Astrocyte of the cerebellum (primary cell): ENCODE data around the gene OPA1.

Source experiments
- DNase-seq: peaks from one replicate; pipeline ENCODE4 v3.0.0-alpha.2; 2011; ENCODE audit warnings: low read depth
- H3K4me3 ChIP-seq: 2 replicates; pipeline ENCODE4 v1.5.1; 2011; ENCODE audit warnings: mild to moderate bottlenecking, low read depth, low read length, moderate library complexity
- in situ Hi-C: cut with HindIII; loops from 2 replicates; pipeline ENCODE4 v1.10.0; 2017; ENCODE audit warnings: low sequenced_read_pairs
- TF ChIP-seq, protein P1 (sequence below): IDR thresholded peaks from 2 replicates; pipeline ENCODE4 v1.5.1; 2012; ENCODE audit warnings: low read length, low read depth, moderate library complexity, mild to moderate bottlenecking; ENCODE audit errors: missing control alignments

OPA1 gene

DNA sequence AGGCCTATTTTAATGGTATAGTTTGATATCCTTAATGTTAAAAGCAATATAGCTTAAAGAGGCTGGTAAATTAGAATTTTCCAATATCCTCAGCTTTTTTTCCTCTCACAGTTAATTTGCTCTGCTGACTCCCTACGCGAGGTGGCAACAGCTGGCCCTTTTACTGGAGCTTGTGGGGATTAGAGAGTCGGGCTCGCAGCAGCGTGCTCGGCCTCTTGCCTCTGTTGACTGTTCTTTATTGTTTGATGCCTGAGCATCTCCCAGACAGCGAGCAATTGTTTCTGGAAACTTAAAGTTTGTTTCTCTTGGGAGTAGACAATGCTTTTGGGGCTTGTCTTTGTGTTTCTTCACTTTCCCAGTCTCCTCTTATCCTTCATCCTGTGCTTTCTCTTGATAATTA lies 80.8 kb downstream of the OPA1 start:
- no peak for DNase-seq
- TF ChIP-seq, protein P1, sequence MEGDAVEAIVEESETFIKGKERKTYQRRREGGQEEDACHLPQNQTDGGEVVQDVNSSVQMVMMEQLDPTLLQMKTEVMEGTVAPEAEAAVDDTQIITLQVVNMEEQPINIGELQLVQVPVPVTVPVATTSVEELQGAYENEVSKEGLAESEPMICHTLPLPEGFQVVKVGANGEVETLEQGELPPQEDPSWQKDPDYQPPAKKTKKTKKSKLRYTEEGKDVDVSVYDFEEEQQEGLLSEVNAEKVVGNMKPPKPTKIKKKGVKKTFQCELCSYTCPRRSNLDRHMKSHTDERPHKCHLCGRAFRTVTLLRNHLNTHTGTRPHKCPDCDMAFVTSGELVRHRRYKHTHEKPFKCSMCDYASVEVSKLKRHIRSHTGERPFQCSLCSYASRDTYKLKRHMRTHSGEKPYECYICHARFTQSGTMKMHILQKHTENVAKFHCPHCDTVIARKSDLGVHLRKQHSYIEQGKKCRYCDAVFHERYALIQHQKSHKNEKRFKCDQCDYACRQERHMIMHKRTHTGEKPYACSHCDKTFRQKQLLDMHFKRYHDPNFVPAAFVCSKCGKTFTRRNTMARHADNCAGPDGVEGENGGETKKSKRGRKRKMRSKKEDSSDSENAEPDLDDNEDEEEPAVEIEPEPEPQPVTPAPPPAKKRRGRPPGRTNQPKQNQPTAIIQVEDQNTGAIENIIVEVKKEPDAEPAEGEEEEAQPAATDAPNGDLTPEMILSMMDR, result no peak
- H3K4me3 ChIP-seq, result no peak overlapping the region
- in situ Hi-C loops, result loop anchor here (25.0 kb wide), 1 partner anchor 638 kb away; no protein-coding TSS in a partner anchor

DNA sequence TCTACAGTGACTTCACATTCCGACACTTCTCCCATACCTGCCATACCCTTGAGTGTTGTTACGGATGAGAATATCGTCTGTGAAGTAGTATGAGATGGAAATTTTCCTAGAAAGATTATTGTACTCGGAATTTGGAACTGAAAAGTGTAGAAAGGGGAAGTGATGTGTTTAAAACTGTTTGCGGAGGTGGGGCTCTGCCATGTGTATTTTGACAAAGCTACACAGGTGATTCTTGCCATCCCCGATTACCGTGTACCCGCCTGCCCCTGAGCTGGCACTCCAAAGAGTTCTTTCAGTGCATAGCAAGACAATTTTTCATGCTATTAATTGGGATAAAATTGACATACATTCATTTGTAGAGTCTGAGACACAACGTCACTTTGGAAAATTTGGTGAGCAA lies 81.7 kb downstream of the OPA1 start:
- TF ChIP-seq, protein P1, result no peak
- no peak overlapping the region for H3K4me3 ChIP-seq
- no peak for DNase-seq
- in situ Hi-C loops, result loop anchor here (25.0 kb wide), 1 partner anchor 638 kb away; no protein-coding TSS in a partner anchor

DNA sequence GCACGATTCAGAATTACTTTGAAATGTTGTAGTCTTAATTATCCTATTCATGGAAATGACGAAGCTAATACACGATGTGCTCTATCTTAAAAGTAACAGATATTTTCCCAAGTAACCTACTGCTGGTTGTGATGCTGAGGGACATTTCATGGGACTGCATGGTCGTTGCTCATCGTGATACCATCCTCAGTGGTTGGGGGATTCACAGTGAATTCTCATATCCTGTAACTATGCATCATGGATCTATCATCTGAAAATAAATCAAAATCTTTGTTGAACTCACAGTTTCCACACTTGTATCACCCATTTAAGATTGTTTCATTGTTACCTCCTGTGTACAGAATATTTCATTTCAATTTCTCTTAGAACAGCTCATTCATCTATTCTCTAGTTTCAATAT lies 84.7 kb downstream of the OPA1 start:
- in situ Hi-C loops, result no loop called here
- TF ChIP-seq, protein P1, result no peak
- no peak overlapping the region for H3K4me3 ChIP-seq
- no peak for DNase-seq

DNA sequence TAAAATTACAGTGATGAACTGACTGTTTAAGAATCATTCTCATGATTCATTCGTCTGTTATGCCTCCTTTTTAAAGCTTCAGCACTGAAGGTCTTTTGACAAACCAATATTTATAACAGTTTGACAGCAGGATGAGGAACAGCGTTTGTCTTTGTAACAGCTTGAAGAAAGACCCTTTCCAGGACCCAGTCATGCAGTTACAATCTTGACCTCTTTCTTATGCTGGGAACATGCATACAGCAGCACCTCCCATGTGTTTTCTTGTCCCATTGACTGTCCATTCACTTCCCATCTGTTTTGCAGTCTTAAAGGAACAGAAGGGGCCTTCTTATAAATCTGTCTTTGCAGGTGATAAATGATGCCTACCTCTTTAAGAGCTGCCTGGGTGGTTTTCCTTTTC lies 87.2 kb downstream of the OPA1 start:
- no peak overlapping the region for H3K4me3 ChIP-seq
- in situ Hi-C loops, result no loop called here
- DNase-seq, result no peak
- TF ChIP-seq, protein P1, result no peak

DNA sequence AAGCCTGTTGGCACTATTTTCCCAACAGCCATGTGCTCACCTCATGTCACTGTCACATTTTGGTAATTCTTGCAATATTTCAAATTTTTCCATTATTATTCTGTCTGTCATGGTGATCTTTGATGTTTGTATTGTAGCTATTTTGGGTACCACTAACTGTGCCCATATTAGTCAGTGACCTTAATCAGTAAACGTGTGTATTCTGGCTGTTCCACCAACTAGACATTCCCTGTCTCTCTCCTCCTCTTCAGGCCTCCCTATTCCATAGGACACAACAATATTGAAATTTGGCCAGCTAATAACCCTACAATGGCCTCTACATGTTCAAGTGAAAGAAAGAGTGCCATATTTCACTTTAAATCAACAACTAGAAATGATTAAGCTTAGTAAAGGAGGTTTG lies 88.6 kb downstream of the OPA1 start:
- in situ Hi-C loops, result no loop called here
- H3K4me3 ChIP-seq, result no peak overlapping the region
- no peak for DNase-seq
- TF ChIP-seq, protein P1, result no peak

DNA sequence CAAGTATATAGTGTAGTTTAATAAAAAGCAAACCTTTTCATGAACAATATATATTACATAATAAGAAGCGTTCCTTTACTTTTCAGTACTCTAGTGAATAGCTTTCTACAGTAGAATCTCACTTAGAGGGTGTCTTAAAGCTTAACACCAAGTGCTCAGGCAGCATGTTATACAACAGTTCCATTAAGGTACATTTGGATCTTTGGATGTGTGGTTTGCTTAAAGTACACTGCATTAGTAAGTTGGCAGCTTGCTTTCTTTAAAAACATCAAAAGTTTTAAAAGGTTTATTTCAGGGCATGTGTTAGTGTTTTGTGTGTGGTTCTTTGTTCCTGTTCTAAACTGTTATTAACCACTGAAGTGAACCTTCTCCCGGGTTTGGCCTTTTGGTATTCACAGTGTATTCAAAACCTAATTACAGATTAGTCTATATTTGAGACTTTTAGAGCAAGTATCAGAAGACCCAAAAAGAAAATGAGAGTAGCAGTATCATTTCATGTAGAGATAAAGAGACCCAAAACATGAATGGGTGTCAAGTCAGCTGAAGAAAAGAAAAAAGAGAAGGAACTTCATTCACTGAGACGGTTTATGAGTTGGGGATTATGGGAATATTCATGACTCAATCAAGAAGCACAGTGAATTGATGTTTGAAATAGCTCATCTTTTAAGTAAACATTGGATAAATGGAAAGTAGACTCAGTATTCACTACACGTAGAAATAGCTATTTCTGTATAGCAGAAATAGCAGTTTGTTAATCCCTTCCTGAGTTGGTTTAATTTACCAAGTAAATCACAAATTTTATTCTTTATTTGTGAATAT lies 93.9 kb downstream of the OPA1 start:
- H3K4me3 ChIP-seq, result no peak overlapping the region
- DNase-seq, result no peak
- in situ Hi-C loops, result no loop called here
- TF ChIP-seq, protein P1, result no peak
